Raji (cell line): ENCODE data around the gene C2CD3.

Experiments
- POLR2A ChIP-seq: IDR thresholded peaks from 2 replicates; pipeline ENCODE4 v1.6.1; 2011; ENCODE audit warnings: low read depth, low read length, control low read depth; ENCODE audit not compliant: insufficient read depth

The C2CD3 gene

GRCh38 chr11:74057249-74058151 is 113.3 kb downstream of the C2CD3 start:
- no peak for TF ChIP-seq POLR2A

- no peak for TF ChIP-seq POLR2A
Observed at GRCh38 chr11:74055938-74056337, 114.9 kb downstream of the C2CD3 start.

GRCh38 chr11:74050465-74050864 is 120.3 kb downstream of the C2CD3 start:
- TF ChIP-seq POLR2A, result no peak

DNA sequence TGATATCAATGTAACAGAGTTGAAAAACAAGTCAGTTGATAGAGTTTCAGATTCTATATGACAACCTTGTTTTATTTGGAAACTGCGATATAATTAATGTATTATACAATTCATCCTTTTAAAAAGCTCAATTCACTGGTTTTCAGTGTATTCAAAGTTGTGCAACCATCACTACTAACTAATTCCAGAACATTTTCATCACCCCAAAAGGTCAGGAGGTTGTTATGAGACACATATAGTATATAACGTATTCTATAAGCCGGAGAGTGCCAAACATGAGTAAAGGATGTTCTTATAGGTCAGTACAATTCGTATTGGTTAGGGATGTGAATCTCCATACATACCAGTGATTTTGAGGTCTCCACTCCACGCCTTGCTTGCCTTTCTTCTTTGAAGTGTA is 121.8 kb downstream of the C2CD3 start:
- TF ChIP-seq POLR2A, result no peak

- no peak for TF ChIP-seq POLR2A
Observed at GRCh38 chr11:74044538-74044937, 126.3 kb downstream of the C2CD3 start.

DNA sequence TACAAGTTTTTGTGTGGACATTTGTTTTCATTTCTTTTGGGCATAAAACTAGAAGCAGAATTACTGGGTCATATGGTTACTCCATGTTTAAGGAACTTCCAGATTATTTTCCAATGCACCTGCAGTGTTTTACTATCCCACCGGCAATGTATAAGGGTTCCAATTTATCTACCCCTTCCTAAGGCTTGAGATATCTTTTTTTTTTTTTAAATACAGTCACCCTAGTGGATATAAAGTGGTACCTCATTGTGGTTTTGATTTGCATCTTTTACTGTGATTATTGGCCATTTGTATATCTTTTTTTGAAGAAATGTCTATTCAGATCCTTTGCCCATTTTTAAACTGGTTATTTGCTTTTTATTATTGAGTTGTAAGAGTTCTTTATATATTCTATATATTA is 127.4 kb downstream of the C2CD3 start:
- no peak for TF ChIP-seq POLR2A

DNA sequence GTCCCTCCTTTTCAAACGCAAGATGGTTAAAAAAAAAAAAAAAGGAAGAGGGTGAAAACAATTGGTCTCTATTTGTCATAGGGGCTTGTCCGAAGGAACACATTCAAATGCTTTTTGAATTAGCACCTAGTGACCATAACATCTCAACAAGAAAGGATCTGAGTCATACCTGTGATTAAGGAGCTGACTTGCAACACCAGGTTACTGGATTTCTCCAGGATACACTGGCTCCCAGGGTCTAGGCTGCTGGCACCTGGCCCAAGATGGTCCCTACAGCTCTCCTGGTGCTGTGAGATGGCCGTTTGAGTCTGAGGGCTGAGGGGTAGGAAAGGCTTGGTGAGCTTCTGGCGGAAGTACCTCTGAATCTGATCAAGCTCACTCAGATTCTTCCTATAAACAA is 133.5 kb downstream of the C2CD3 start:
- no peak for TF ChIP-seq POLR2A

DNA sequence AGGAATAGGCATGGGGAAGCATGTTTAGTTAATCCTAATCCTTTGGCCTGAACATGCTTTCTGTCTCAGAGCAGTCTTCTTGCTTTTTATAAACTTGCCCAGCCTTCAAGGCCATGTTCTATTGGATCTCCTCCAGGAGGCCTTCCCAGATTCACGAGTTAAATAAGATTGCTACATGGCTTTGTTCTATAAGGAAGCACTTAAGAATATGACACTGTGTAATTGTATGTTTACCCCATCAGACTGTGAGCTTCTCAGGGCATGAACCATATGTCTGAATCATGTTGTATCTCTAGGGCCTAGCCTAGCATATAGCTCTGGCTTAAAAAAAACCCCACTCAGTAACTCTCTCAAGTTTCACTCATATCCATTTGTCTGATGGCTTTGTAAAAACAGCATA is 135.5 kb downstream of the C2CD3 start:
- no peak for TF ChIP-seq POLR2A

- no peak for TF ChIP-seq POLR2A
Observed at GRCh38 chr11:74033046-74033445, 137.8 kb downstream of the C2CD3 start.

DNA sequence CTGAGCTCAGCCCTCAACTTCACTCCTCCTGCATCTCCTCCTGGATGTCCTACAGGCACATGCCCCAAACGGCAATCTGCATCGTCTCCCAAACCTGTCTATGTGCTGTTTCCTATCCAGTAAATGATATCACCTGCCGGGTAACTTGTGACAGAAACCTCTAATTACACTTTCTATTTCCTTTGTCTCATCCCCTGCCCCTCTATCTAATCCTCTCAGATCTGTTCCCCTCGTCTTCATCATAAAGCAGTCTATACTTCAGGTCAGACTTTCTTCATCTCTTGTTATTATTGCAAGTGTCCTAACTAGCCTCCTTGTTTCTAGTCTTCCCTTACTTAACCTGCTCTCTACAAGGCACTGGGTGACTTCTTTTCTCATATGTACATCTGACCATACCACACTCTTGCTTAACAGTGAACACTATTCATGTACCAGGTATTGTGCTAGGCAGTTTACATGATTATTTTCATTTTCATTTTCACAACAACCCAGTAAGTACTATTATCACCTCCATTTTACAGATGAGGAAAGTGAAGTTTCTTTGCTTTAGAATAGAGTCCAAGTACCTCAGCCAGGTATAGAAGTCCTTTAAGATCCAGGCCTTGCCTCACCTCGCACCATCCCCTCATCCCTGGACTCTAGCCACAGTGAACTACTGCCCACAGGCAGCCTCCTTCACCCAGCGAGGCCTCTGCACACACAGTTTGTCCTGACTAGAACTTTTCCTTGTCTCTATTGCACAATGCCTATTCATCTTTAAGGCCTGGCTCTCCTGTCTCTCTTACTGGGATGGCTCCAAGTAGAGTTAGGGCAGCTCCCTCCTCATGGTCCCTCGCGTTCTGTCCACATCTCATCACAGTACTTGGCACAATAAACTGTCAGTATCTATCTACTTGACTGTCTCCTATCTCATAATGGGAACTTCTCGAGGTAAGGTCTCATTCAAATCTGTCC is 139.8 kb downstream of the C2CD3 start:
- TF ChIP-seq POLR2A, result no peak

DNA sequence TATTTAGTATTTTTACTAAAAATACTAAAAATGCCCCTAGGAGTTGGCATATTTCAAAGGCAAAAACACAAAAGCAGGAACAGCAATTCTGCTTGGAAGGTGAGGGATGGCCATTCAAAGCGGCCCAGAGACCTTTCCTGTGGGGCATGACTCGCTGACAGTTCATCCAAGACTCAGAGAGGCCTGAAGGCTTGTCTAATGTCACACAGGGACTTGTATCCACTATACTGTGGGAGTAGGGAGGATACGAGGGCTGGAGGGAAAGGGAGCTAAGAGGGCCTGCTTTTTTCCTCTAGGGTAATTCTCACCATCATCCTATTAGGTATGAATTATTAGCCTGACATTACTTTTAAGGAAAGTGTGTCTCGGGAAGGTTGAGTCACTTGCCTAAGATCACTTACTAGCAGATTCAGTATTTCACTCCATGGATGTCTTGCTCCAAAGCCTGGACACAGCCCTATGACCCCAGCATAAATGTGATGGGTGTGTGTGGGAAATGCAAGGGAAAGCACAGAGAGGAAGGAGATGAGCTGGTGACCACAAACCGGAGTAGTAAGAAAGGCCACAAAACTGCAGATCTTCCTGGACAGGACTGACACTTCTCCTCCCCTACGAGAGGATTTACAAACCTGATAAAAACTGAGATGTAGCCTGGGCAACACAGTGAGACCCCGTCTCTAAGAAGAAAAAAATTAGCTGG is 145.2 kb downstream of the C2CD3 start:
- no peak for TF ChIP-seq POLR2A

- TF ChIP-seq POLR2A, result no peak
Observed at GRCh38 chr11:74024261-74025029, 146.4 kb downstream of the C2CD3 start.

DNA sequence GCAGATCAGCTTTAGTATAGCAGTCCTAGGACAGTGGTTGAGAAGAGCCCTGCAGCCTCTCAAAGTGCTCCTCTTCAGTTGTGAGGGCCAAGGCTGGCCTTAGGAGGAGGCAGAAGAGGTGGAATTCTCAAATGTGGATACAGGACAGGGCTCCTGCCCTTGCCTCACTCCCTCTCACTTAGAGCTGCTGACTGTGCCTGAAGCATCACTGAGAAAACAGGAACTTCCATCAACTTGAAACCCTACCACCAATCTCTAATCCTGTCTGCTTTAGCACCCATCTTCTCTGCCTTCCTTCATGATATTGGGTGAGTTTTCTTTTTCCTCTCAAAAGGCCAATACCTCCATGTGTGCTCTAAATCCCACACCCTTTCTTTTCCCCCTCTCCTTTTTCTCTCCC is 147.5 kb downstream of the C2CD3 start:
- TF ChIP-seq POLR2A, result no peak

DNA sequence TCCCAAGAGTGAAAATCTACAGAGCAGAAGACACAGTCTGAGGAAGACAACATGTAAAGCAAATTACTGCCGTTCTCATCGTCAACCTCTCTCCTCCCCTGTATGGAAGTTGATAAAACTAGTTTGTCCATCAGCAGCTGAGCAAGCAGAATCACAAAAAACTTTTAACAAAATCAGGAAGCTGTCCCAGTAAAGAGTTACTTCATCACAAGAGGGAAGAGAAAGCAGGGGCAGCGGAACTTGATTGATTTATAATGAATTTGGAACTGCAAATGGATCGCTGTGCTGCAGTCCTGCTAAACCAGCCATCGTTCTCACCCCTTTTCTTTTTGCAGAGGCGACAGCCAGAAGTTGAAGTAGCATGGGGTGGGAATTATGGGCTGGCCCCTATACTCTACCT is 148.3 kb downstream of the C2CD3 start:
- TF ChIP-seq POLR2A, result no peak
